Adrenal gland (tissue), 12 donors: Measurements from ENCODE around the gene DOCK1. TPM values are rescaled to one million over a fixed set of nuclear protein-coding genes. Genes with fewer than 3 reads are reported as not detected.

Source experiments
- DNase-seq, 7 donors: peaks; one replicate each; pipeline ENCODE4 v3.0.0-alpha.2; 2019 to 2020
- H3K27ac ChIP-seq, 5 donors: fragments of 200-600 bp; sonication (generic) in 4 of 5; 1 replicate in 3 of 5; 2 replicates in 2 of 5; pipeline versions ENCODE4 v1.5.1 to v1.8.0; 2016 to 2020; ENCODE audit warnings: mild to moderate bottlenecking in 1 of 5
- H3K27me3 ChIP-seq: fragments of 200-600 bp; 2 replicates; pipeline ENCODE4 v1.8.0; 2021
- H3K36me3 ChIP-seq, 2 donors: fragments of 200-600 bp; replicated peaks in 1 of 2; 1 replicate in 1 of 2; 2 replicates in 1 of 2; pipeline versions ENCODE4 v1.5.1 to v1.8.0; 2018 to 2022
- H3K4me1 ChIP-seq, 2 donors: fragments of 200-600 bp; replicated peaks in 1 of 2; 1 replicate in 1 of 2; 2 replicates in 1 of 2; pipeline versions ENCODE4 v1.5.1 to v1.8.0; 2018 to 2021
- H3K4me3 ChIP-seq, 4 donors: fragments of 200-600 bp; sonication (generic) in 3 of 4; one replicate each; pipeline ENCODE4 v1.5.1; 2016 to 2018
- H3K9me3 ChIP-seq, 3 donors: fragments of 200-600 bp; sonication (generic) in 1 of 3; replicated peaks in 1 of 3; 1 replicate in 2 of 3; 2 replicates in 1 of 3; pipeline versions ENCODE4 v1.5.1 to v1.8.0; 2016 to 2021
- CTCF ChIP-seq, 6 experiments: fragments of 450-650 bp in 4 of 6; fragments of 200-600 bp in 2 of 6; sonication (generic) in 1 of 6; IDR thresholded peaks; 1 replicate in 5 of 6; 2 replicates in 1 of 6; pipeline versions ENCODE4 v1.5.1 to v1.8.0; 2016 to 2021; ENCODE audit warnings: antibody characterized with exemption in 6 of 6, mild to moderate bottlenecking in 2 of 6, moderate library complexity in 1 of 6
- POLR2A ChIP-seq, 2 donors: fragments of 450-650 bp; IDR thresholded peaks; one replicate each; pipeline ENCODE4 v1.6.1; 2017; ENCODE audit warnings: antibody characterized with exemption in 2 of 2, mild to moderate bottlenecking in 2 of 2, moderate library complexity in 1 of 2
- WGBS, 4 donors: extraction: QIAGEN DNeasy Blood & Tissue Kit in 2 of 4; methylation state at CpG; one replicate each; pipeline versions ENCODE4 v1.1.5 to v1.1.7; 2013 to 2017; 5-methylcytosine and 5-hydroxymethylcytosine counted together
- intact Hi-C, 2 donors: fragments of 100-400 bp; cut with DNase I; formaldehyde crosslinking; loops; one replicate each; pipeline versions ENCODE4 v1.14.1 to v1.15.0; 2022 to 2023
- polyA plus RNA-seq, 3 donors: library from polyadenylated mRNA; stranded (reverse); fragments of 200-250 nt in 2 of 3; fragments of 350-450 nt in 1 of 3; fragmentation: Illumina TruSeq in 1 of 3; extraction: RNeasy Lipid Tissue Mini Kit (QIAGEN cat#74804) in 1 of 3; gene quantifications; one replicate each; pipeline ENCODE4 v1.2.3, GENCODE V29; 2013 to 2014
- total RNA-seq, 9 donors: library from RNA; depleted of rRNA in 4 of 9; stranded (reverse); fragments of >200 nt in 4 of 9; fragments of 120-200 nt in 1 of 9; fragmentation: NEBNext Ultra II Directional in 1 of 9; extraction: Animal tissue kit (Norgen Biotek cat#: 25700) in 1 of 9; gene quantifications; one replicate each; pipeline versions ENCODE4 v1.1.0 to v1.2.4, GENCODE V29; 2013 to 2023
- donor health status: healthy with polysubstance abuse.
- donor health status: Bipolar disorder and iron deficiency.
- donor health status: DM: yes; HTN: yes; CAD: no.
- donor health status: DM: no; HTN: no; CAD: no.
- donor health status: DM: no; HTN: no; CAD: no.
- donor health status: DM: yes; HTN: yes; CAD: no.

Gene DOCK1
- total and polyA plus RNA-seq, 12 donors = 8.1 to 30.4 (median 21.6) TPM

GRCh38 chr10:127345231-127345965 lies 440.2 kb downstream of the DOCK1 start:
- H3K27ac ChIP-seq = no peak overlapping the region
- whole genome bisulfite sequencing, 4 donors = 88 to 96% (median 95%) methylated on average over 13 to 17 of the region's 17 CpGs
- no peaks in the 10 kb centered on the region for H3K36me3 ChIP-seq
- H3K4me3 ChIP-seq = no peak overlapping the region
- DNase-seq = no peak
- TF ChIP-seq POLR2A (IDR thresholded peaks at IDR 0.05) = no peak
- no peak for TF ChIP-seq CTCF (IDR thresholded peaks at IDR 0.05)
- no peaks in the 10 kb centered on the region for H3K27me3 ChIP-seq
- no peaks in the 10 kb centered on the region for H3K9me3 ChIP-seq
- H3K4me1 ChIP-seq = no peaks in the 10 kb centered on the region
- intact Hi-C loops = no loop called here

- no peak for DNase-seq
- intact Hi-C loops = no loop called here
- Histone ChIP-seq H3K4me3 (no peak overlapping the region), H3K27me3 (no peaks in the 10 kb centered on the region), H3K9me3 (no peaks in the 10 kb centered on the region), H3K36me3 (no peaks in the 10 kb centered on the region), H3K27ac (no peak overlapping the region), H3K4me1 (no peaks in the 10 kb centered on the region)
- 81 to 86% (median 84%) methylated on average over 9 to 11 of the region's 11 CpGs for WGBS, 4 donors
- TF ChIP-seq CTCF (IDR thresholded peaks at IDR 0.05) (no peak), POLR2A (IDR thresholded peaks at IDR 0.05) (no peak)
Measured at GRCh38 chr10:127346604-127347003, 441.4 kb downstream of the DOCK1 start.

GRCh38 chr10:127347202-127347959 lies 442.2 kb downstream of the DOCK1 start:
- Histone ChIP-seq H3K4me3 (no peak overlapping the region), H3K9me3 (no peaks in the 10 kb centered on the region), H3K36me3 (no peaks in the 10 kb centered on the region), H3K4me1 (no peaks in the 10 kb centered on the region), H3K27me3 (no peaks in the 10 kb centered on the region), H3K27ac (no peak overlapping the region)
- intact Hi-C loops = no loop called here
- no peak for TF ChIP-seq POLR2A (IDR thresholded peaks at IDR 0.05)
- no peak for TF ChIP-seq CTCF (IDR thresholded peaks at IDR 0.05)
- WGBS, 4 donors = 94 to 97% (median 95%) methylated on average over 23 of the region's 23 CpGs
- no peak for DNase-seq

GRCh38 chr10:127349737-127350136 lies 444.5 kb downstream of the DOCK1 start:
- 95 to 98% (median 96%) methylated on average over 3 of the region's 3 CpGs for WGBS, 4 donors
- TF ChIP-seq CTCF (IDR thresholded peaks at IDR 0.05) (no peak), POLR2A (IDR thresholded peaks at IDR 0.05) (no peak)
- DNase-seq = no peak
- no peaks in the 10 kb centered on the region for H3K36me3 ChIP-seq
- no peaks in the 10 kb centered on the region for H3K4me1 ChIP-seq
- no peak overlapping the region for H3K27ac ChIP-seq
- no peaks in the 10 kb centered on the region for H3K9me3 ChIP-seq
- no peak overlapping the region for H3K4me3 ChIP-seq
- H3K27me3 ChIP-seq = no peaks in the 10 kb centered on the region
- intact Hi-C loops = no loop called here
